HG03521 (cell line): Measurements from ENCODE around the gene RANGAP1.
"Not testable (repeated sequence)": the region's sequence is repeated elsewhere in the genome, so short reads cannot be mapped to it uniquely, and the experiment has no call there.

ENCODE experiments used
- ATAC-seq: cut with Tn5 transposase; IDR thresholded peaks from one replicate; pipeline ENCODE4 v1.9.1; 2021; ENCODE audit warnings: mild to moderate bottlenecking, moderate library complexity; ENCODE audit not compliant: unreplicated experiment

The RANGAP1 gene

GRCh38 chr22:41261541-41262249 is 24.3 kb downstream of the RANGAP1 start:
- ATAC-seq, result no peak

- ATAC-seq, result no peak
Measured at GRCh38 chr22:41260871-41261270, 25.1 kb downstream of the RANGAP1 start.

GRCh38 chr22:41259756-41260155 is 26.2 kb downstream of the RANGAP1 start:
- ATAC-seq, result not testable (repeated sequence)

- ATAC-seq, result no peak
Measured at GRCh38 chr22:41257696-41258095, 28.3 kb downstream of the RANGAP1 start.

GRCh38 chr22:41256254-41257253 is 29.4 kb downstream of the RANGAP1 start:
- no peak for ATAC-seq

GRCh38 chr22:41254230-41254629 is 31.8 kb downstream of the RANGAP1 start:
- no peak for ATAC-seq

GRCh38 chr22:41252365-41252764 is 33.6 kb downstream of the RANGAP1 start:
- no peak for ATAC-seq

GRCh38 chr22:41250127-41250526 is 35.9 kb downstream of the RANGAP1 start:
- no peak for ATAC-seq

- ATAC-seq, result no peak
Measured at GRCh38 chr22:41249442-41249841, 36.5 kb downstream of the RANGAP1 start.

GRCh38 chr22:41248758-41249157 is 37.2 kb downstream of the RANGAP1 start:
- ATAC-seq, result no peak

- no peak for ATAC-seq
Measured at GRCh38 chr22:41248314-41248713, 37.7 kb downstream of the RANGAP1 start.

- no peak for ATAC-seq
Measured at GRCh38 chr22:41247703-41248102, 38.3 kb downstream of the RANGAP1 start.

- ATAC-seq, result no peak
Measured at GRCh38 chr22:41245917-41246499, 40.0 kb downstream of the RANGAP1 start.

GRCh38 chr22:41243361-41243760 is 42.6 kb downstream of the RANGAP1 start:
- no peak for ATAC-seq

- no peak for ATAC-seq
Measured at GRCh38 chr22:41242396-41243117, 43.4 kb downstream of the RANGAP1 start.

- ATAC-seq, result no peak
Measured at GRCh38 chr22:41241133-41241676, 44.8 kb downstream of the RANGAP1 start.

- ATAC-seq, result no peak
Measured at GRCh38 chr22:41240377-41241132, 45.4 kb downstream of the RANGAP1 start, which contains the start of gene CHADL. CHADL (minus strand) TSS chr22:41240931; CDS start chr22:41240881, 50 bp downstream.

- no peak for ATAC-seq
Measured at GRCh38 chr22:41239443-41240128, 46.4 kb downstream of the RANGAP1 start.
